ENCODE data around the gene GTPBP2. TPM values are rescaled to one million over a fixed set of nuclear protein-coding genes. Genes with fewer than 3 reads are reported as not detected.

GTPBP2 gene
- total RNA-seq, 4 donors from 2014 or later = 28.2 to 31.0 (median 30.0) TPM

GRCh38 chr6:43625393-43625992, 3.6 kb downstream of the GTPBP2 start:
- no peaks in the 10 kb centered on the region for H3K27me3 ChIP-seq
- peaks cover 21 to 35% (median 27%) of the 10 kb centered on the region in 4 donors for H3K4me1 ChIP-seq
- intact Hi-C loops (cut with DNase I) = loop anchor here (5.0 kb wide), 1 partner anchor 147 kb away; the partner anchor contains the start of gene VEGFA
- no peak for DNase-seq (ENCODE audit: extremely low spot score)
- WGBS = 91% methylated on average over 16 of the region's 16 CpGs
- TF ChIP-seq EP300 (IDR thresholded peaks at IDR 0.05) = no peak
- no peak for TF ChIP-seq POLR2AphosphoS5 (IDR thresholded peaks at IDR 0.05)
- H3K27ac ChIP-seq (replicated peaks in 1 of 4) = no peak overlapping the region
- no peak overlapping the region for H3K4me3 ChIP-seq
- no peaks in the 10 kb centered on the region for H3K9me3 ChIP-seq
- peaks cover 42 to 60% (median 58%) of the 10 kb centered on the region in 4 donors for H3K36me3 ChIP-seq

- intact Hi-C loops (cut with DNase I) = loop anchor here (5.0 kb wide), 1 partner anchor 147 kb away; the partner anchor contains the start of gene VEGFA
- DNase-seq (ENCODE audit: extremely low spot score) = no peak
- peaks cover 42 to 66% (median 63%) of the 10 kb centered on the region in 4 donors for H3K36me3 ChIP-seq
- TF ChIP-seq CTCF (IDR thresholded peaks at IDR 0.05) (no peak), POLR2A (IDR thresholded peaks at IDR 0.05; ENCODE audit: low read depth) (no peak), POLR2AphosphoS5 (IDR thresholded peaks at IDR 0.05) (no peak), EP300 (IDR thresholded peaks at IDR 0.05) (no peak)
- no peaks in the 10 kb centered on the region for H3K9me3 ChIP-seq
- no peak overlapping the region for H3K27ac ChIP-seq (replicated peaks in 1 of 4)
- H3K4me3 ChIP-seq = no peak overlapping the region
- no peaks in the 10 kb centered on the region for H3K27me3 ChIP-seq
- 82% methylated on average over 7 of the region's 7 CpGs for WGBS
- peaks cover 17 to 30% (median 21%) of the 10 kb centered on the region in 4 donors for H3K4me1 ChIP-seq
Observed at GRCh38 chr6:43624786-43625288, 4.2 kb downstream of the GTPBP2 start.

GRCh38 chr6:43623880-43624785, 4.9 kb downstream of the GTPBP2 start:
- DNase-seq (ENCODE audit: extremely low spot score) = no peak
- Histone ChIP-seq H3K27ac (replicated peaks in 1 of 4) (no peak overlapping the region), H3K36me3 (peaks cover 42 to 73% (median 69%) of the 10 kb centered on the region in 4 donors), H3K27me3 (no peaks in the 10 kb centered on the region), H3K4me3 (no peak overlapping the region), H3K9me3 (no peaks in the 10 kb centered on the region), H3K4me1 (peaks cover 17 to 30% (median 21%) of the 10 kb centered on the region in 4 donors)
- 93% methylated on average over 10 of the region's 12 CpGs for WGBS
- intact Hi-C loops (cut with DNase I) = no loop called here
- TF ChIP-seq POLR2AphosphoS5 (IDR thresholded peaks at IDR 0.05) (no peak), POLR2A (IDR thresholded peaks at IDR 0.05; ENCODE audit: low read depth) (no peak), CTCF (IDR thresholded peaks at IDR 0.05) (no peak)

- no peaks in the 10 kb centered on the region for H3K27me3 ChIP-seq
- WGBS = 86% methylated on average over 4 of the region's 10 CpGs
- H3K4me3 ChIP-seq = no peak overlapping the region
- intact Hi-C loops (cut with DNase I) = no loop called here
- H3K9me3 ChIP-seq = no peaks in the 10 kb centered on the region
- peaks cover 9 to 20% (median 12%) of the 10 kb centered on the region in 4 donors for H3K4me1 ChIP-seq
- H3K27ac ChIP-seq (replicated peaks in 1 of 4) = no peak overlapping the region
- no peak for DNase-seq (ENCODE audit: extremely low spot score)
- no peak for TF ChIP-seq POLR2A (IDR thresholded peaks at IDR 0.05; ENCODE audit: low read depth)
- no peak for TF ChIP-seq EP300 (IDR thresholded peaks at IDR 0.05)
- TF ChIP-seq POLR2AphosphoS5 (IDR thresholded peaks at IDR 0.05) = no peak
- no peak for TF ChIP-seq CTCF (IDR thresholded peaks at IDR 0.05)
- H3K36me3 ChIP-seq = peaks cover 42 to 84% (median 69%) of the 10 kb centered on the region in 4 donors
Observed at GRCh38 chr6:43622541-43622940, 6.5 kb downstream of the GTPBP2 start.

GRCh38 chr6:43621836-43622180, 7.3 kb downstream of the GTPBP2 start:
- no peaks in the 10 kb centered on the region for H3K9me3 ChIP-seq
- WGBS = 98% methylated on average over 9 of the region's 10 CpGs
- intact Hi-C loops (cut with DNase I) = no loop called here
- peaks cover 42 to 84% (median 71%) of the 10 kb centered on the region in 4 donors for H3K36me3 ChIP-seq
- H3K27me3 ChIP-seq = no peaks in the 10 kb centered on the region
- DNase-seq (ENCODE audit: extremely low spot score) = no peak
- no peak for TF ChIP-seq EP300 (IDR thresholded peaks at IDR 0.05)
- TF ChIP-seq POLR2AphosphoS5 (IDR thresholded peaks at IDR 0.05) = no peak
- no peak for TF ChIP-seq POLR2A (IDR thresholded peaks at IDR 0.05; ENCODE audit: low read depth)
- TF ChIP-seq CTCF (IDR thresholded peaks at IDR 0.05) = no peak
- H3K4me3 ChIP-seq = no peak overlapping the region
- H3K4me1 ChIP-seq = peaks cover 2 to 13% (median 5%) of the 10 kb centered on the region in 4 donors
- H3K27ac ChIP-seq (replicated peaks in 1 of 4) = no peak overlapping the region

Data from esophagus muscularis mucosa (tissue), 4 donors.